Kidney (tissue), 14 donors: ENCODE results near the gene BLOC1S1. TPM values are rescaled to one million over a fixed set of nuclear protein-coding genes. Genes with fewer than 3 reads are reported as not detected.

Experiments used
- DNase-seq, 5 donors: peaks; one replicate each; pipeline ENCODE4 v3.0.0-alpha.2; 2013 to 2020
- FAIRE-seq: peaks from 2 replicates; lab custom pipeline; 2012; peaks lifted over from hg19 to GRCh38; lab: Jason Lieb, UNC
- H3K27ac ChIP-seq, 2 donors: one replicate each; pipeline ENCODE4 v1.7.0; 2013; ENCODE audit warnings: low read depth in 2 of 2, low read length in 2 of 2, inconsistent platforms in 1 of 2
- H3K27me3 ChIP-seq: one replicate; pipeline ENCODE4 v1.7.1; 2013; ENCODE audit warnings: low read length, inconsistent platforms; ENCODE audit not compliant: control insufficient read depth, insufficient read depth
- H3K36me3 ChIP-seq, 3 donors: one replicate each; pipeline versions ENCODE4 v1.7.0 to v1.7.1; 2013; ENCODE audit warnings: low read length in 3 of 3, control low read depth in 1 of 3, inconsistent platforms in 1 of 3; ENCODE audit not compliant: insufficient read depth in 3 of 3, control insufficient read depth in 2 of 3
- H3K4me1 ChIP-seq, 3 donors: one replicate each; pipeline versions ENCODE4 v1.7.0 to v1.7.1; 2013; ENCODE audit warnings: low read length in 3 of 3, inconsistent platforms in 1 of 3, low read depth in 1 of 3; ENCODE audit not compliant: control insufficient read depth in 2 of 3, insufficient read depth in 2 of 3
- H3K4me3 ChIP-seq, 3 donors: one replicate each; pipeline versions ENCODE4 v1.7.0 to v1.8.1; 2013; ENCODE audit warnings: low read length in 3 of 3, control low read depth in 1 of 3, inconsistent platforms in 1 of 3
- H3K9ac ChIP-seq, 3 donors: one replicate each; pipeline versions ENCODE4 v1.7.0 to v1.7.1; 2013; ENCODE audit warnings: low read length in 3 of 3, control low read depth in 1 of 3, inconsistent platforms in 1 of 3
- H3K9me3 ChIP-seq, 3 donors: one replicate each; pipeline versions ENCODE4 v1.7.0 to v1.7.1; 2013; ENCODE audit warnings: low read length in 3 of 3, control low read depth in 1 of 3, inconsistent platforms in 1 of 3; ENCODE audit not compliant: control insufficient read depth in 2 of 3, insufficient read depth in 1 of 3
- CTCF ChIP-seq: IDR thresholded peaks from 3 replicates; pipeline ENCODE4 v1.5.1; 2012; ENCODE audit warnings: mild to moderate bottlenecking, moderate library complexity, borderline replicate concordance; ENCODE audit not compliant: insufficient read depth; ENCODE audit errors: extremely low read depth
- intact Hi-C: fragments of 100-400 bp; cut with DNase I; formaldehyde crosslinking; loops from one replicate; pipeline ENCODE4 v1.11.1; 2022
- polyA plus RNA-seq: library from polyadenylated mRNA; stranded (reverse); fragments of 350-450 nt; fragmentation: Illumina TruSeq; extraction: RNeasy Lipid Tissue Mini Kit (QIAGEN cat#74804); gene quantifications from one replicate; pipeline ENCODE4 v1.2.3, GENCODE V29; 2014; ENCODE audit warnings: low read depth, low replicate concordance; ENCODE audit not compliant: insufficient read depth
- total RNA-seq: library from RNA; stranded (reverse); fragmentation: NEBNext Ultra II Directional; extraction: Animal tissue kit (Norgen Biotek cat#: 25700); gene quantifications from one replicate; pipeline ENCODE4 v1.2.1, GENCODE V29; 2021
- donor health status: control.
- donor health status: control.
- donor health status: control.
- donor health status: control.
- donor health status: control.
- donor health status: DM: yes; HTN: yes; CAD: no.
- donor health status: Normal renal cell carcinoma (clear cell type).

Gene BLOC1S1
- total and polyA plus RNA-seq, 2 donors from 2014 or later = 116 to 451 TPM

- Histone ChIP-seq H3K9ac (no peak overlapping the region), H3K4me3 (peak overlapping the region; percentile 85 to 91 (median 86)), H3K27me3 (no peaks in the 10 kb centered on the region), H3K4me1 (peaks cover 2 to 14% (median 9%) of the 10 kb centered on the region in 3 donors), H3K27ac (no peak overlapping the region), H3K9me3 (no peaks in the 10 kb centered on the region), H3K36me3 (no peaks in the 10 kb centered on the region)
- FAIRE-seq (no peak), DNase-seq (no peak)
- TF ChIP-seq CTCF = no peak
- intact Hi-C loops = no loop called here
These were observed 23.2 kb downstream of the BLOC1S1 start for GRCh38 chr12:55739025-55739378.

GRCh38 chr12:55741931-55742680, 26.3 kb downstream of the BLOC1S1 start:
- H3K9ac ChIP-seq = peak overlapping the region in 2 of 3 donors; percentile 63 to 71
- no peaks in the 10 kb centered on the region for H3K9me3 ChIP-seq
- H3K27me3 ChIP-seq = no peaks in the 10 kb centered on the region
- H3K4me3 ChIP-seq = peak overlapping the region in 2 of 3 donors; percentile 48 to 71
- no peak for TF ChIP-seq CTCF
- intact Hi-C loops = loop anchor here (10.0 kb wide), 1 partner anchor 53 kb away; no protein-coding TSS in a partner anchor
- no peak overlapping the region for H3K27ac ChIP-seq
- no peaks in the 10 kb centered on the region for H3K36me3 ChIP-seq
- peak in 3 of 5 donors; percentile 20 to 64 (median 29) for DNase-seq
- peaks cover 2 to 22% (median 13%) of the 10 kb centered on the region in 3 donors for H3K4me1 ChIP-seq
- FAIRE-seq = no peak

GRCh38 chr12:55742719-55743405, 27.0 kb downstream of the BLOC1S1 start, which contains the start of gene GDF11:
GDF11 (plus strand) TSS chr12:55743122; CDS start chr12:55743317, 195 bp downstream.
- Histone ChIP-seq H3K27ac (no peak within 1 kb of the TSS), H3K4me3 (peak within 1 kb of the TSS; percentile 67 to 76 (median 69)), H3K4me1 (peaks cover 2 to 19% (median 8%) of the 10 kb centered on the region in 3 donors), H3K9me3 (no peaks in the 10 kb centered on the region), H3K9ac (peak within 1 kb of the TSS; percentile 28 to 71 (median 63)), H3K27me3 (no peaks in the 10 kb centered on the region), H3K36me3 (no peaks in the 10 kb centered on the region)
- TF ChIP-seq CTCF = no peak
- DNase-seq = peak; percentile 89 to 96 (median 94)
- intact Hi-C loops = loop anchor here (10.0 kb wide), 1 partner anchor 52 kb away; no protein-coding TSS in a partner anchor
- no peak for FAIRE-seq
